HG02588 (cell line): ENCODE measurements around the gene SLC1A7.

Experiments used
- ATAC-seq: cut with Tn5 transposase; IDR thresholded peaks from one replicate; pipeline ENCODE4 v1.9.1; 2021; ENCODE audit warnings: mild to moderate bottlenecking, moderate library complexity; ENCODE audit not compliant: unreplicated experiment

The SLC1A7 gene

GRCh38 chr1:53062708-53063591 is 79.5 kb downstream of the SLC1A7 start:
- no peak for ATAC-seq

GRCh38 chr1:53061859-53062707 is 80.4 kb downstream of the SLC1A7 start, which contains the start of gene PODN:
Gene PODN, plus strand, starts transcription at chr1:53062213. Its CDS starts 7,643 bp downstream, at chr1:53069856.
- no peak for ATAC-seq

GRCh38 chr1:53061123-53061858 is 81.1 kb downstream of the SLC1A7 start:
- ATAC-seq = no peak

- no peak for ATAC-seq
Measured at GRCh38 chr1:53060579-53060978, 81.9 kb downstream of the SLC1A7 start.

DNA sequence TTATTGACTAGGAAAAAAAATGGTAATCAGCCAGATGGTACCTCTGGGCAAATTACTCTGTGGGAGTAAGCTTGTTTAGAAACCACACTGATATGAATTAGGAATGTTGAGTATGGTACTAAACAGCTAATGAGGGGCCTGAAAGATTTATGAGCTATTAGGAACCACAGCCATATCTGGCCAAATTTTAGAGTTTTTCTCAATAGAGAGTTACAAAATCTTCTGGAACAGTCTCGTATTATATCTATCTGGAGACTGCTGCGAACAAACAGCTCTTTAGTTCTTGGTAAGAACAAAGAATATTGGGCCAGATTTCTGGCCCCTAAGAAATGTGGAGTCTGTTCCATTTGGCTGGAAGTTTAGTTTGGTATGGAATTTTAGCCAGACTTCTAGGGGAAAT is 85.3 kb downstream of the SLC1A7 start:
- no peak for ATAC-seq

DNA sequence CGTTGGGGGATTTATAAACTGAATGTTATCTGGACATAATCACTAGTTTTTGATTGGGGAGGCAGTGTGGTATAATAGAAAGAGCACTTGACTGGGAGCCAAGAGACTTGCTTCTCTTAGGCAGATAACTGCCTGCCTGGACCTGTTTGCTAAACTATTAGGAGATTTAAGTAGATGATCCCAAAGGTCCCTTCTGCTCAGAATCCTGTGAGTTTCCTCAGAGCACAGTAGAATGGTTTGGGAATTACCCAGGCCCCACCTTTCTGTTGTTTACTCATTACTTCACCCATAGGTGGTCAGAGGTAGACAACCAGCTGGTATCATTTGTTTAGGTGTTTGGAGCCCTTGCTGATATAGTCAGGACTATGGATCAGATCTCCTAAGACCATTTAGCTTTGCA is 90.8 kb downstream of the SLC1A7 start:
- ATAC-seq = no peak

GRCh38 chr1:53050310-53050709 is 92.1 kb downstream of the SLC1A7 start:
- no peak for ATAC-seq

DNA sequence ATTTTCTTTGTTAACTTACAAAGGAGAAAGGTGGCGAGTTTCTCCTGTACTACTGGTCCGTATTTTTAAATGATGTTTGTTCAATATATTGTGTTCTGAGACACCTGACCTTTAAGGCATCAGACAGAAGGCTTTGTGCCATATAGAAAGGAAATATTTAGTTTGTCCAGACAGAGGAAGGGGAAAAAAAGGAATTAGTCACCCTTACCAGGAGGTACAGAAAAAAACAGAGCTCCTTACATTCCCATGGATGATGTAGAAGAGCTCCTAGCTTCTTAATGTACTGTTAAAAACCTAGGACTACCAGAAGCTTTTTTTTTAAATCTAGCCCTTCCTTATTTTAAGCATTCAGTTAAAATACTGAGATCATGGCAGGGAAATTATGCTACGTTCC is 92.9 kb downstream of the SLC1A7 start:
- ATAC-seq = no peak

DNA sequence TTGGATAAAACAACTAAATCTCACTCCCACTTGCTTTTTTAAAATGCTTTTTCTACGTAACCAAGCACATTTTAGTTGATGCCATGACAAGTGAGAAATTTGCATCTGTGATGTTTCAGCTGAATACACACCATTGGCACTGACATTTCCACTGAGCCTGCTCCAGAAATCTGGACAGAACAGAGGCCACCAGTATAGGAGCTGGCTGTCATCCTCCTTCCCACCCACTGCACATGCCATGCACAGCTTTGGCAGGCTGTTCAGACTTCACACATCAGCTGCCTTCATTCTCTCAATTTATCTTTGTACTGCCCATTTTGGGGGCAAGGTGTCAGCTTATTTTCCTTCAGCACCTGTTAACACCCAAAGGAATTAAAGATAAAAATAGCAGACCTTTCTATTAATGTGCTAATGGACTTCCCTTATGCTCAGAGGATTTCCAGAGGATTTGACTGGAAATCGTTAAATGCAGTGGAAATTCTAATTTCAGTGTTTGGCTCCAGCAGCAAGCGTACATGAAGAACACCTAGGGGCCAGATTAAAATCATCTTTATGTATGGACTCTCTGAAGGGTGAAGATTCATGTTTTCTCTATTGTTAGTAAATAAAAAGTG is 93.4 kb downstream of the SLC1A7 start:
- ATAC-seq = no peak

DNA sequence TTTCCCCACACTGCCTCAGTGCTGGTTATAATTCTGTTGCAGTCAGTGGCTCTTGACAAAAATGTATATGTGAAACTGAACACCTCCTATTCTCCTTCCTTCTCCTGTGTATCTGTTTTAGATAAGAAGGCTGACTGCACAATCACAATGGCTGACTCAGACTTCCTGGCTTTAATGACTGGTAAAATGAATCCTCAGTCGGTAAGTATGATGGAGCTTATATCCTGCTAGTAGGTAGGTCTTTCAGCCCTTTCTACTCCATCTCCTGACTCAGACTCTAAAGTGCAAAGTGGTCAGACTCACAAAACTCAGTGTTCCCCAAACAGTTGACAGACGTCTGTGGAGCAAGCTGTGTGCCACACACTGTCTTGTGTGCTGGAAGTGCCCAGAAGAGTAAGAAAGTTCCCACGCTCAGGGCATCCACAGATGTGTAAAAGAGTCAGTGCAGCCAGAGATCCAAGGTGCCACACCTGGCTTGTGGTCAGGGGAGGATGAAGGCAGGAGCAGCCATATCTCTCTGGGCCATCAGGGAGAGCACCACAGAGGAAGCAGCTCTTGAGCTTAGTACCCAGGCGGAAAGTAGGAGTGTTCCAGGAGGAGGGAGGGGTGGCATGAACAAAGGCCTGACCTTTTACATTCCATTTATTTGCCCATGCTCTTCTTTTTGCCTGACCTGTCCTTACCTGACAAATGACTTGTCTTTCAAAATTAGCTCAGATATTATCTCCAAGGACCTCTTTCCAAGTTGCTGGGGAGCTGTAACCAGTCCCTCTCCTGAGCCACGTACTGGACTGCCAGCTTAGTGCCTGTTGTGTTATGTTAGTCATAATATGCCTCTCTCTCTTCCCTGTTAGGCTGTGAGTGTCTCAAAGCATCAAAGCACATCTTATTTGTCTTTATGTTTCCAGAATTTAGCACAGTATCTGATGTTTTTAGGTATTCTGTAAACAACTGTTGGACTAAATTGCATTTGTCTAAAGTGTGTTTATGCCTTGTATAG is 94.4 kb downstream of the SLC1A7 start:
- no peak for ATAC-seq

DNA sequence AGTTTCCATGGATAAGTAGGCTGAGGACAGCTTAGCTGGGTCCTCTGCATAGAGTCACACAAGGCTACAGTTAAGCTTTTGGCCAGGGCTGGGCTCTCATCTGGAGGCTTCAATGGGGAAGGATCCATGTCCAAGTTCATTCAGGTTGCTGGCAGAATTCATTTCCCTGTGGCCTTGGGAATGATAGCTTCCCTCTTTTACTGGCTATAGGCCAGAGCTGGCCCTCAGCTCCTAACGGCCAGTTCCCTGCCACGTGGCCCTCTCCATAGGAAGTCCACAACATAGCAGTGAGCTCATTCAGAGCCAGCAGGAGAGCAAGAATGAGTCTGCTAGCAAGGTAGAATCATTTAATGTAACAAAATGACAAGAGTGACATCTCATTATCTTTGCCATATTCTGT is 95.5 kb downstream of the SLC1A7 start:
- no peak for ATAC-seq

GRCh38 chr1:53044926-53045325 is 97.5 kb downstream of the SLC1A7 start:
- no peak for ATAC-seq

GRCh38 chr1:53043271-53043670 is 99.2 kb downstream of the SLC1A7 start:
- ATAC-seq = no peak

DNA sequence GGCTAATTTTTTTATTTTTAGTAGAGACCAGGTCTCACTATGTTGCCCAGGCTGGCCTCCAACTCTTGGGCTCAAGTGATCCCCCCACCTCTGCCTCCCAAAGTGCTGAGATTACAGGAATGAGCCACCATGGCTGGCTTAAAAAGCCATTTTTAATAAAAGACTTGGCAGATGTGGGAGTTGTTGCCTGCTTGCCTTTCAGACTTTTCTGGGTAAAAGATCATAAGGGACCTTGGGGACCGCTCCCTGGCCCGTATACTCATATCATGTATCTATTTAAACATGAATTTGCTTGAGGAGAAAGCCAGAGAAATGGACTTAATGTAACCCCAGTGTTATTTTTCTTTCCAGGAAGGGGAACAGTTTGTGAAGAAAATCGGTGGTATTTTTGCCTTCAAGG is 103.9 kb downstream of the SLC1A7 start:
- ATAC-seq = no peak
